Common myeloid progenitor, CD34-positive (primary cell): ENCODE data around the gene PTPRE.
"Not testable (repeated sequence)": the region's sequence is repeated elsewhere in the genome, so short reads cannot be mapped to it uniquely, and the experiment has no call there.

Experiments used
- CTCF ChIA-PET: fragments of 350-600 bp; sonication (Branson Sonifier 250); formaldehyde crosslinking; loops from one replicate; lab custom pipeline; 2021; ENCODE audit warnings: antibody characterized with exemption; lab: Charles Lee
- POLR2A ChIA-PET: fragments of 350-600 bp; sonication (Branson Sonifier 250); formaldehyde crosslinking; loops from one replicate; lab custom pipeline; 2021; ENCODE audit warnings: antibody characterized with exemption; lab: Charles Lee
- DNase-seq, 3 donors: peaks; one replicate each; pipeline versions ENCODE4 v3.0.0 to v3.0.0-alpha.2; 2013
- H3K27ac ChIP-seq, 2 experiments: 1 replicate in 1 of 2; 2 replicates in 1 of 2; pipeline ENCODE4 v1.7.0; 2013; ENCODE audit warnings: inconsistent platforms in 2 of 2, low read length in 2 of 2, mild to moderate bottlenecking in 2 of 2, low read depth in 1 of 2, moderate library complexity in 1 of 2; ENCODE audit not compliant: severe bottlenecking in 2 of 2, insufficient read depth in 1 of 2, poor library complexity in 1 of 2
- H3K27me3 ChIP-seq, 5 experiments: replicated peaks in 2 of 5; 1 replicate in 3 of 5; 2 replicates in 2 of 5; pipeline versions ENCODE4 v1.6.1 to v1.7.0; 2013; ENCODE audit warnings: low read length in 4 of 5, mild to moderate bottlenecking in 2 of 5, moderate library complexity in 2 of 5, inconsistent platforms in 1 of 5; ENCODE audit not compliant: insufficient read depth in 5 of 5, control insufficient read depth in 4 of 5
- H3K36me3 ChIP-seq, 4 experiments: 1 replicate in 2 of 4; 2 replicates in 2 of 4; pipeline versions ENCODE4 v1.6.1 to v1.7.0; 2013; ENCODE audit warnings: low read length in 3 of 4, control low read depth in 1 of 4, mild to moderate bottlenecking in 1 of 4; ENCODE audit not compliant: control insufficient read depth in 4 of 4, insufficient read depth in 4 of 4
- H3K4me1 ChIP-seq, 4 experiments: 1 replicate in 3 of 4; 2 replicates in 1 of 4; pipeline versions ENCODE4 v1.6.1 to v1.7.1; 2013; ENCODE audit warnings: low read length in 3 of 4, mild to moderate bottlenecking in 3 of 4, control low read depth in 1 of 4, inconsistent platforms in 1 of 4, moderate library complexity in 1 of 4; ENCODE audit not compliant: control insufficient read depth in 4 of 4, insufficient read depth in 4 of 4; ENCODE audit errors: control extremely low read depth in 1 of 4
- H3K4me3 ChIP-seq, 7 experiments: 1 replicate in 4 of 7; 2 replicates in 3 of 7; pipeline versions ENCODE4 v1.5.1 to v1.7.0; 2013; ENCODE audit warnings: mild to moderate bottlenecking in 7 of 7, low read length in 6 of 7, moderate library complexity in 6 of 7, inconsistent platforms in 2 of 7, low read depth in 2 of 7, control low read depth in 1 of 7; ENCODE audit not compliant: insufficient read depth in 4 of 7, control insufficient read depth in 1 of 7; ENCODE audit errors: extremely low read depth in 1 of 7
- H3K9me3 ChIP-seq, 5 experiments: 1 replicate in 4 of 5; 2 replicates in 1 of 5; pipeline versions ENCODE4 v1.6.1 to v1.7.1; 2013; ENCODE audit warnings: low read length in 4 of 5, mild to moderate bottlenecking in 2 of 5, inconsistent platforms in 1 of 5, low read depth in 1 of 5, moderate library complexity in 1 of 5; ENCODE audit not compliant: control insufficient read depth in 4 of 5, insufficient read depth in 2 of 5; ENCODE audit errors: control extremely low read depth in 1 of 5
- WGBS: methylation state at CpG from one replicate; pipeline ENCODE4 v1.1.5; 2013; ENCODE audit not compliant: insufficient coverage; 5-methylcytosine and 5-hydroxymethylcytosine counted together

Gene PTPRE

GRCh38 chr10:128091636-128092210 lies 184.8 kb downstream of the PTPRE start:
- no peaks in the 10 kb centered on the region for H3K9me3 ChIP-seq
- no peak overlapping the region for H3K27ac ChIP-seq
- peaks cover 0 to 3% (median 0%) of the 10 kb centered on the region in 4 experiments for H3K36me3 ChIP-seq
- ChIA-PET CTCF (interaction anchor here (1.0 kb wide), 1 partner anchor 15 kb away, joined by 3 read pairs; no protein-coding TSS in a partner anchor), POLR2A (no interaction called here)
- H3K27me3 ChIP-seq: no peaks in the 10 kb centered on the region
- H3K4me3 ChIP-seq: no peak overlapping the region
- peaks cover 2 to 17% (median 12%) of the 10 kb centered on the region in 4 experiments for H3K4me1 ChIP-seq
- 96% methylated on average over 16 of the region's 17 CpGs for WGBS
- DNase-seq: no peak

GRCh38 chr10:128092454-128092853 lies 185.6 kb downstream of the PTPRE start:
- peaks cover 2 to 18% (median 14%) of the 10 kb centered on the region in 4 experiments for H3K4me1 ChIP-seq
- ChIA-PET CTCF (no interaction called here), POLR2A (no interaction called here)
- H3K4me3 ChIP-seq: no peak overlapping the region
- no peak for DNase-seq
- no peaks in the 10 kb centered on the region for H3K27me3 ChIP-seq
- no peaks in the 10 kb centered on the region for H3K9me3 ChIP-seq
- H3K36me3 ChIP-seq: peaks cover under 1 to 10% (median 4%) of the 10 kb centered on the region in 4 experiments
- 89% methylated on average over 2 of the region's 3 CpGs for WGBS
- H3K27ac ChIP-seq: no peak overlapping the region

GRCh38 chr10:128094596-128094995 lies 187.7 kb downstream of the PTPRE start:
- peaks cover 3 to 31% (median 18%) of the 10 kb centered on the region in 4 experiments for H3K36me3 ChIP-seq
- H3K9me3 ChIP-seq, H3K4me3 ChIP-seq, H3K27me3 ChIP-seq, POLR2A ChIA-PET, H3K27ac ChIP-seq, DNase-seq: not testable (repeated sequence)
- H3K4me1 ChIP-seq: peaks cover 2 to 18% (median 14%) of the 10 kb centered on the region in 4 experiments
- CTCF ChIA-PET: interaction anchor here (1.0 kb wide), 1 partner anchor 17 kb away, joined by 3 read pairs; no protein-coding TSS in a partner anchor
- 100% methylated on average over 1 of the region's 4 CpGs for WGBS

- Histone ChIP-seq H3K4me3 (no peak overlapping the region), H3K9me3 (no peaks in the 10 kb centered on the region), H3K4me1 (peaks cover 2 to 18% (median 14%) of the 10 kb centered on the region in 4 experiments), H3K36me3 (peaks cover 5 to 37% (median 23%) of the 10 kb centered on the region in 4 experiments), H3K27me3 (no peaks in the 10 kb centered on the region), H3K27ac (no peak overlapping the region)
- ChIA-PET POLR2A (no interaction called here), CTCF (interaction anchor here (1.0 to 2.4 kb wide), 2 partner anchors 18 to 56 kb away, joined by 3 to 8 read pairs; no protein-coding TSS in a partner anchor)
- WGBS: 93% methylated on average over 5 of the region's 11 CpGs
- peak in 2 of 3 donors; percentile 15 to 46 for DNase-seq
Measured at GRCh38 chr10:128095027-128095752, 188.3 kb downstream of the PTPRE start.

GRCh38 chr10:128095753-128096469 lies 189.0 kb downstream of the PTPRE start:
- H3K27ac ChIP-seq: no peak overlapping the region
- DNase-seq: peak in 2 of 3 donors; percentile 41 to 42
- H3K27me3 ChIP-seq: no peaks in the 10 kb centered on the region
- peaks cover 8 to 44% (median 26%) of the 10 kb centered on the region in 4 experiments for H3K36me3 ChIP-seq
- CTCF ChIA-PET: interaction anchor here (1.3 to 2.4 kb wide), 2 partner anchors 18 to 55 kb away, joined by 3 to 8 read pairs; no protein-coding TSS in a partner anchor
- H3K9me3 ChIP-seq: no peaks in the 10 kb centered on the region
- no peak overlapping the region for H3K4me3 ChIP-seq
- peaks cover 2 to 18% (median 14%) of the 10 kb centered on the region in 4 experiments for H3K4me1 ChIP-seq
- POLR2A ChIA-PET: no interaction called here
- 60% methylated on average over 11 of the region's 11 CpGs for WGBS

- DNase-seq: no peak
- Histone ChIP-seq H3K27ac (no peak overlapping the region), H3K4me1 (peaks cover 2 to 18% (median 14%) of the 10 kb centered on the region in 4 experiments), H3K9me3 (no peaks in the 10 kb centered on the region), H3K36me3 (peaks cover 8 to 51% (median 31%) of the 10 kb centered on the region in 4 experiments), H3K27me3 (no peaks in the 10 kb centered on the region), H3K4me3 (no peak overlapping the region)
- ChIA-PET CTCF (interaction anchor here (1.0 to 2.4 kb wide), 4 partner anchors 16 to 54 kb away, joined by 3 to 8 read pairs (median 3); no protein-coding TSS in a partner anchor), POLR2A (no interaction called here)
- WGBS: 97% methylated on average over 4 of the region's 5 CpGs
Measured at GRCh38 chr10:128096486-128097199, 189.7 kb downstream of the PTPRE start.
